Common myeloid progenitor, CD34-positive (primary cell): Measurements from ENCODE around the gene ATP7A.
"Not testable (repeated sequence)": the region's sequence is repeated elsewhere in the genome, so short reads cannot be mapped to it uniquely, and the experiment has no call there.

Experiments used
- CTCF ChIA-PET: fragments of 350-600 bp; sonication (Branson Sonifier 250); formaldehyde crosslinking; loops from one replicate; lab custom pipeline; 2021; ENCODE audit warnings: antibody characterized with exemption; lab: Charles Lee
- POLR2A ChIA-PET: fragments of 350-600 bp; sonication (Branson Sonifier 250); formaldehyde crosslinking; loops from one replicate; lab custom pipeline; 2021; ENCODE audit warnings: antibody characterized with exemption; lab: Charles Lee
- DNase-seq, 3 donors: peaks; one replicate each; pipeline versions ENCODE4 v3.0.0 to v3.0.0-alpha.2; 2013
- H3K27ac ChIP-seq, 2 experiments: 1 replicate in 1 of 2; 2 replicates in 1 of 2; pipeline ENCODE4 v1.7.0; 2013; ENCODE audit warnings: inconsistent platforms in 2 of 2, low read length in 2 of 2, mild to moderate bottlenecking in 2 of 2, low read depth in 1 of 2, moderate library complexity in 1 of 2; ENCODE audit not compliant: severe bottlenecking in 2 of 2, insufficient read depth in 1 of 2, poor library complexity in 1 of 2
- H3K27me3 ChIP-seq, 5 experiments: replicated peaks in 2 of 5; 1 replicate in 3 of 5; 2 replicates in 2 of 5; pipeline versions ENCODE4 v1.6.1 to v1.7.0; 2013; ENCODE audit warnings: low read length in 4 of 5, mild to moderate bottlenecking in 2 of 5, moderate library complexity in 2 of 5, inconsistent platforms in 1 of 5; ENCODE audit not compliant: insufficient read depth in 5 of 5, control insufficient read depth in 4 of 5
- H3K36me3 ChIP-seq, 4 experiments: 1 replicate in 2 of 4; 2 replicates in 2 of 4; pipeline versions ENCODE4 v1.6.1 to v1.7.0; 2013; ENCODE audit warnings: low read length in 3 of 4, control low read depth in 1 of 4, mild to moderate bottlenecking in 1 of 4; ENCODE audit not compliant: control insufficient read depth in 4 of 4, insufficient read depth in 4 of 4
- H3K4me1 ChIP-seq, 4 experiments: 1 replicate in 3 of 4; 2 replicates in 1 of 4; pipeline versions ENCODE4 v1.6.1 to v1.7.1; 2013; ENCODE audit warnings: low read length in 3 of 4, mild to moderate bottlenecking in 3 of 4, control low read depth in 1 of 4, inconsistent platforms in 1 of 4, moderate library complexity in 1 of 4; ENCODE audit not compliant: control insufficient read depth in 4 of 4, insufficient read depth in 4 of 4; ENCODE audit errors: control extremely low read depth in 1 of 4
- H3K4me3 ChIP-seq, 7 experiments: 1 replicate in 4 of 7; 2 replicates in 3 of 7; pipeline versions ENCODE4 v1.5.1 to v1.7.0; 2013; ENCODE audit warnings: mild to moderate bottlenecking in 7 of 7, low read length in 6 of 7, moderate library complexity in 6 of 7, inconsistent platforms in 2 of 7, low read depth in 2 of 7, control low read depth in 1 of 7; ENCODE audit not compliant: insufficient read depth in 4 of 7, control insufficient read depth in 1 of 7; ENCODE audit errors: extremely low read depth in 1 of 7
- H3K9me3 ChIP-seq, 5 experiments: 1 replicate in 4 of 5; 2 replicates in 1 of 5; pipeline versions ENCODE4 v1.6.1 to v1.7.1; 2013; ENCODE audit warnings: low read length in 4 of 5, mild to moderate bottlenecking in 2 of 5, inconsistent platforms in 1 of 5, low read depth in 1 of 5, moderate library complexity in 1 of 5; ENCODE audit not compliant: control insufficient read depth in 4 of 5, insufficient read depth in 2 of 5; ENCODE audit errors: control extremely low read depth in 1 of 5
- WGBS: methylation state at CpG from one replicate; pipeline ENCODE4 v1.1.5; 2013; ENCODE audit not compliant: insufficient coverage; 5-methylcytosine and 5-hydroxymethylcytosine counted together

Gene ATP7A

DNA sequence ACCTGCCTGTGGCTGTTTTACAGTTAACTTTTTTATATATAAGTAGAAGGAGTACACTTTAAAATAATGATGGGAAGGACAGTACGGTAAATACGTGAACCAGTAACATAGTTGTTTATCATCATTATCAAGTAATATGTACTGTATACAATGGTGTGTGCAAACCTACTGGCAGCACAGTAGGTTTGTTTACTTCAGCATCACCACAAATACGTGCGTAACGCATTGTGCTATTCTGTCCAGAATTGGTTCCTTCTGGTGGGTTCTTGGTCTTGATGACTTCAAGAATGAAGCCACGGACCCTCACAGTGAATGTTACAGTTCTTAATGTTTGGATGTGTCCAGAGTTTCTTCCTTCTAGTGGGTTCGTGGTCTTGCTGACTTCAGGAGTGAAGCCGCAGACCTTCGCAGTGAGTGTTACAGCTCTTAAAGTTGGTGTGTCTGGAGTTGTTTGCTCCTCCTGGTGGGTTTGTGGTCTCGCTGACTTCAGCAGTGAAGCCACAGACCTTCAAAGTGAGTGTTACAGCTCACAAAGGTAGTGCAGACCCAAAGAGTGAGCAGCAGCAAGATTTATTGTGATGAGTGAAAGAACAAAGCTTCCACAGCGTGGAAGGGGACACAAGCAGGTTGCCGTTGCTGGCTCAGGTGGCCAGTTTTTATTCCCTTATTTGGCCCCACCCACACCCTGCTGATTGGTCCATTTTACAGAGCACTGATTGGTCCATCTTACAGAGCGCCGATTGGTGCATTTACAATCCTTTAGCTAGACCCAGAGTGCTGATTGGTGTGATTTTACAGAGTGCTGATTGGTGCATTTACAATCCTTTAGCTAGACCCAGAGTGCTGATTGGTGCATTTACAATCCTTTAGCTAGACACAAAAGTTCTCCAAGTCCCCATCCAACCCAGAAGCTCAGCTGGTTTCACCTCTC is 162.9 kb downstream of the ATP7A start:
- peaks cover 0 to 12% (median 8%) of the 10 kb centered on the region in 5 experiments for H3K9me3 ChIP-seq
- DNase-seq, H3K27me3 ChIP-seq, H3K36me3 ChIP-seq, H3K4me3 ChIP-seq, POLR2A ChIA-PET, CTCF ChIA-PET, H3K27ac ChIP-seq, H3K4me1 ChIP-seq: not testable (repeated sequence)
- 96% methylated on average over 10 of the region's 14 CpGs for WGBS

GRCh38 chrX:78074088-78074487 is 163.6 kb downstream of the ATP7A start:
- H3K4me3 ChIP-seq: no peak overlapping the region
- ChIA-PET CTCF (no interaction called here), POLR2A (no interaction called here)
- H3K27ac ChIP-seq: no peak overlapping the region
- no peaks in the 10 kb centered on the region for H3K27me3 ChIP-seq
- no peaks in the 10 kb centered on the region for H3K4me1 ChIP-seq
- H3K36me3 ChIP-seq: no peaks in the 10 kb centered on the region
- H3K9me3 ChIP-seq: peaks cover 0 to 9% (median 6%) of the 10 kb centered on the region in 5 experiments
- DNase-seq: no peak

GRCh38 chrX:78075787-78076389 is 165.4 kb downstream of the ATP7A start:
- Histone ChIP-seq H3K36me3 (no peaks in the 10 kb centered on the region), H3K9me3 (peaks cover 0 to 6% (median 2%) of the 10 kb centered on the region in 5 experiments), H3K27ac (no peak overlapping the region), H3K4me3 (no peak overlapping the region), H3K27me3 (no peaks in the 10 kb centered on the region), H3K4me1 (no peaks in the 10 kb centered on the region)
- POLR2A ChIA-PET: no interaction called here
- WGBS: 90% methylated on average over 3 of the region's 5 CpGs
- peak in 1 of 3 donors; percentile 9 for DNase-seq
- CTCF ChIA-PET: no interaction called here

DNA sequence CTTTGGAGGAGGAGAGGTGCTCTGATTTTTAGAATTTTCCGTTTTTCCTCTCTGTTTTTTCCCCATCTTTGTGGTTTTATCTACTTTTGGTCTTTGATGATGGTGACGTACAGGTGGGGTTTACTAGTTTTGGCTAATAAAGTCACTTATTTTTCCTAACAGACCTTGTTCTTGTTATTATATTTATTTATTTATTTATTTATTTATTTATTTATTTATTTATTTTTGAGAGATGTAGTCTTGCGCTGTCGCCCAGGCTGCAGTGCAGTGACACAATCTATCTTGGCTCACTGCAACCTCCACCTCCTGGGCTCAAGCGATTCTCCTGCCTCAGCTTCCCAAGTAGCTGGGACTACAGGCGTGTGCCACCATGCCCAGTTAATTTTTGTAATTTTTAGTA is 170.9 kb downstream of the ATP7A start:
- CTCF ChIA-PET: not testable (repeated sequence)
- no CpG with 5 or more reads among the region's 6 CpGs for WGBS

GRCh38 chrX:78092296-78092695 is 181.8 kb downstream of the ATP7A start:
- 66% methylated on average over 2 of the region's 2 CpGs for WGBS
- peak in 2 of 3 donors; percentile 45 to 48 for DNase-seq
- POLR2A ChIA-PET: no interaction called here
- CTCF ChIA-PET: interaction anchor here (1.1 to 3.0 kb wide), 5 partner anchors 9 to 182 kb away, joined by 3 to 16 read pairs (median 3); partner anchors contain the start of gene ATP7A
- no peaks in the 10 kb centered on the region for H3K9me3 ChIP-seq
- no peaks in the 10 kb centered on the region for H3K27me3 ChIP-seq
- no peaks in the 10 kb centered on the region for H3K36me3 ChIP-seq
- H3K27ac ChIP-seq: no peak overlapping the region
- no peaks in the 10 kb centered on the region for H3K4me1 ChIP-seq
- H3K4me3 ChIP-seq: peak overlapping the region in 1 of 7 experiments; percentile 52

More for the DNA sequence above, 170.9 kb downstream of the ATP7A start:
- H3K9me3 ChIP-seq, H3K27ac ChIP-seq, DNase-seq, H3K36me3 ChIP-seq, H3K4me1 ChIP-seq, H3K4me3 ChIP-seq, H3K27me3 ChIP-seq, POLR2A ChIA-PET: not testable (repeated sequence)

- H3K36me3 ChIP-seq: no peaks in the 10 kb centered on the region
- CTCF ChIA-PET: no interaction called here
- no peak for DNase-seq
- H3K4me3 ChIP-seq: no peak overlapping the region
- H3K27ac ChIP-seq: no peak overlapping the region
- no peaks in the 10 kb centered on the region for H3K9me3 ChIP-seq
- H3K4me1 ChIP-seq: peaks cover 0 to 3% (median 0%) of the 10 kb centered on the region in 4 experiments
- POLR2A ChIA-PET: no interaction called here
- no peaks in the 10 kb centered on the region for H3K27me3 ChIP-seq
Measured at GRCh38 chrX:78098108-78098507, 187.6 kb downstream of the ATP7A start.
